COLO829 (cell line): Measurements from ENCODE around the gene ZNF217.
"Not testable (repeated sequence)": the region's sequence is repeated elsewhere in the genome, so short reads cannot be mapped to it uniquely, and the experiment has no call there.

Source experiments
- DNase-seq: peaks from one replicate; pipeline ENCODE4 v3.0.0; 2012; ENCODE audit warnings: low spot score

The ZNF217 gene

GRCh38 chr20:53593466-53594007 lies at the start of gene ZNF217:
ZNF217 (minus strand) TSS chr20:53593839; CDS start chr20:53582826, 11,013 bp downstream.
- not testable (repeated sequence) for DNase-seq

DNA sequence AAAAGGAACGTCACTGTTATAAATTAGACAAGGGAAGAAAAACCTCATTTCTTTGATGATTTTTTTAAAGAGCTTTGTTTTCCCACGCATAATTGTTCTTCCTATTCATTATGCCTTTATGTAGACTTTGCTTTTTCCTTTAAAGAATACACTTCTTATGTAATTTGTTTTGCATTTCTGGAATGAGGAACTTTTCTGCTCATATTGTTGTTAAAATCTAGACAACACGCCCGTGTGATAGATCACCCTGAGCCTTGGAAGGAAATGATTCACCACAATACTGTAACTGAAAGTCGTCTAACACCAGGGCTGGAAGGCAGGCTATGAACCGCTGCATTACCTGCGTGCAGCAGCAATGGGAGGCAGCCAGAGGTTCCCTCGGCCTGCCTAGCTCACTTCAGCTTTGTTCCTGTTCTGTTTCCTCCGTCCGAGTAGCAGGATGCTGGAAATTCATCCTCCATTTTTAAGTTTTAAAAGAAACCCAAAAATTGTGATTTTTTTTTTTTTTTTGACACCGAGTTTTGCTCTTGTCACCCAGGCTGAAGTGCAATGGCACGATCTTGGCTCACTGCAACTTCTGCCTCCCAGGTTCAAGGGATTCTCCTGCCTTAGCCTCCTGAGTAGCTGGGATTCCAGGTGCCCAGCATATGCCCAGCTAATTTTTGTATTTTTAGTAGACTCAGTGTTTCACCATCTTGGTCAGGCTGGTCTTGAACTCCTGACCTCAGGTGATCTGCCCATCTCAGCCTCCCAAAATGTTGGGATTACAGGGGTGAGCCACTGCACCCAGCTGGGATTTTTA lies 49.6 kb upstream of the ZNF217 start:
- DNase-seq = peak; percentile 54

DNA sequence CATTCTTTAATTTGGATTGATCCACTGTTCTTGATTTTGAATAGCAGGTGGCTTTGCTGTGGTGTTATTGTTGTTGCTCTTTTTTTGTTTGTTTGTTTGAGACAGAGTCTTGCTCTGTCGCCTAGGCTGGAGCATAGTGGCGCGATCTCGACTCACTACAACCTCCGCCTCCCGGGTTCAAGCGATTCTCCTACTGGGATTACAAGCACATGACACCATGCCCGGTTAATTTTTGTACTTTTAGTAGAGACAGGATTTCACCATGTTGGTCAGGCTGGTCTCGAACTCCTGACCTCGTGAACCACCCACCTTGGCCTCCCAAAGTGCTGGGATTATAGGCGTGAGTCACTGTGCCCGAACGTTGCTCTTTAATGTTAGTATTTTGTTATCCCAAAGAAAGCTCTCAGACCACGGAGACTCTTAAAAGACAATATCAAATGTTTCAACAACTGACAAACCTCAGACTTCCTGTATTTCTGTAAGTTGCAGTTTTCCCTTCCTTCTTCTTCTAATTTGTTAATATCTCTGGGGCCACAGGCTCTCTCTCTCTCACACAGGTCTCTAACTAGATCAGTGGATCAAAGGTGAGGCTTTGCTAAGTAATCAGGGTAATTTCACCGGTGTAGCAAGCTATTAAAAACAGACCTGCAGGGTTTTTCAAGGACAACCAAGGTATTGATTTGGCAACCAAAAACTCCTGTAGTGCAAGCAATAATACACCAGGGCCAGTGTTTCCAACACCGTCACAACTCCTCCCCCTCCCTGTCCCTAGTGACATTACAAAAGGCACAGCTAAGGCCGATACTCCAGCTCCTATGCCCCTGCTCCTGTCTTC lies 48.8 kb upstream of the ZNF217 start:
- DNase-seq = peak; percentile 53

DNA sequence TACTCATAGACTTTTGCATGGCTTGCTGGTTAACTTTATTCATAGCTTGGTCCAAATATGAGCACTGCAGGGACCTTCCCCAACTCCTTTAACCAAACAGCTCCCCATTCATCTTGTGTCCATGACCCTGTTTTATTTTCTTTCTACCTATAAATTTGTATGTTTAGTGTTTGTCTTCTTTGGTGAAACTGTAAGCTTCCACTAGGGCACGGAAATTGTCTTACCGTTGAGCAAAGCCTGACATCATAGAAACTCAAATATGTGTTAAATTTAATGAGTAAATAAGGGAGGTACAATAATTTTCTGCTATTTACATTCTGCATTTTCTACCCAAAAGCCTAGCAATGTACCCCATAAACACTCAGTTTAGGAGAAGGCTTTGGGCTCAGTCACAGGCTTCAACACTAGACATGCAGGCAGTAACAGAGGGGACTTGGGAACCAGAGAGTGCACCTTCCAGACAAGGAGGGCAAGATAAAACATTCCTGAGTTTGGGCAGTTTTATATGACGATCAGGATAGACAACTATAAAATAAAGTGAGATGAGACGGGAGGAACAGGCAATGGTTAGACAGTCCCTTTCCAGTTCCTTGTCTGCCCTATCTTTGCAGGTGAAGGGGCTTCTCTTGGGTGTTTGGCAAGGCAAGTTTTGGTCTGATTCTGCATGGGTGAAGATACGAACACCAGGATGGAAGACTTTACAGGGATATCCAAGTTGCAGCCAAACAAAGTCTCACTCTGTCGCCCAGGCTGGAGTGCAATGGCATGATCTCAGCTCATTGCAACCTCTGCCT lies 46.2 kb upstream of the ZNF217 start:
- DNase-seq = no peak

DNA sequence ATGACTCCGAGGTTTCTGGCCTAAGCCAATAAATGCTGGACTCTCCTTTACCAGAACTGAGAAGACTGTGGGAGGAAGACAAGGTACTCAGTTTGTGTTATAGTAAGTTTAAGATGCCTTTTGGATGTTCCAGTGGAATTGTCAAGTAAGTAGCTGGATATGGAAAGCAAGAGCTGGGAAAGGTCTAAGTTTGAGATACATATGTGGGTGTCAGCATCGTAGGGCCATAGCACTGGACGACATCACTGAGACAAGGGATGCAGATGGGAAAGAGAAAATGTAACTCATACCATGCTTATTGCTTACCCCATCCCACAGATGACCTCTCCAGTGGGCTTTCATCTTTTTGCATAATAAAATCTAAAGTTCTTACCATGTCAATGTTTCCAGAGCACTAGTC lies 45.5 kb upstream of the ZNF217 start:
- DNase-seq = no peak

DNA sequence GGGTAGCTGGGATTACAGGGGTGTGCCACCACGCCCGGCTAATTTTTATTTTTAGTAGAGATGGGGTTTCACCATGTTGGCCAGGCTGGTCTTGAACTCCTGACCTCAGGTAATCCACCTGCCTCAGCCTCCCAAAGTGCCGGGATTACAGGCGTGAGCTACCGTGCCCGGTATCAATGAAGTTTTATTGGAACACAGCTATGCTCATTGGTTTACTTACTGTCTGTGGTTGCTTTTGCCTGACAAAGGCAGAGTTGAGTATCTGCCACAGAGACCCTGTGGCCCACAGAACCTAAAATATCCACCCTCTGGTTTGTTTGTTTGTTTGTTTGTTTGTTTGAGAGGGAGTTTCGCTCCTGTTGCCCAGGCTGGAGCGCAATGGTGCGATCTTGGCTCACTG lies 43.7 kb upstream of the ZNF217 start:
- not testable (repeated sequence) for DNase-seq

DNA sequence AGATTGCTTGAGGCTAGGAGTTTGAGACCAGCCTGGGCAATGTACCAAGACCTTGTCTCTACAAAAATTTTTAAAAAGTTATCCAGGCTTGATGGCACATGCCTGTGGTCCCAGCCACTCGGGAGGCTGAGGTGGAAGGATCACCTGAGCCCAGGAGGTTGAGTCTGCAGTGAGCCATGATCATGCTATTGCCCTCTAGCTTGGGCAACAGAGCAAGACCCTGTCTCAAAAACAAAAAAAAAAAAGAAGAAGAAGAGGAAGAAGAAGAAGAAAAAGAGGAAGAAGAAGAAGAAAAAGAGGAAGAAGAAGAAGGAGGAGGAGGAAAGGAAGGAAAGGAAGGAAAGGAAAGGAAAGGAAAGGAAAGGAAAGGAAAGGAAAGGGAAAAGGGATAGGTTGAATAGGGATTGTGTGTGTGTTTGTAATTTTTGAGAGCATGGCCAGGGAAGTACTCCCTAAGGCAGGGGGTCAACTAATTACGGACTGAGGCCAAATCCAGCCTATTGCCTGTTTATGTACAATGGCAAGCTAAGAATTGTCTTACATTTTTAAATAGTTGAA lies 43.0 kb upstream of the ZNF217 start:
- DNase-seq = no peak

GRCh38 chr20:53635221-53635620 lies 41.6 kb upstream of the ZNF217 start:
- no peak for DNase-seq

- no peak for DNase-seq
These were observed 38.4 kb upstream of the ZNF217 start for GRCh38 chr20:53631909-53632662.

DNA sequence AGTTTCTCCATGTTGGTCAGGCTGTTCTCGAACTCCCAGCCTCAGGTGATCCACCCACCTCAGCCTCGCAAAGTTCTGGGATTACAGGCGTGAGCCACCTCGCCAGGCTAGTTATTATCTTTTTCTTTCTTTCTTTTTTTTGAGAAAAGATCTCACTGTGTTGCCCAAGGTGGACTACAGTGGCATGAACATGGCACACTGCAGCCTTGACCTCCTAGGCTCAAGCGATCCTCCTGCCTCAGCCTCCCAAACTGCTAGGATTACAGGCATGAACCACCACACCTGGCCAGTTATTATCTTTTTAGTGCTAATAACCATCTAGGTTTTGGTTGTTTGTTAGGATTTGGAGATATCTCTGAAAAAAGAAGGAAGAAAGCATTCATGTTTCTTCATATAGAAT lies 35.8 kb upstream of the ZNF217 start:
- DNase-seq = no peak

DNA sequence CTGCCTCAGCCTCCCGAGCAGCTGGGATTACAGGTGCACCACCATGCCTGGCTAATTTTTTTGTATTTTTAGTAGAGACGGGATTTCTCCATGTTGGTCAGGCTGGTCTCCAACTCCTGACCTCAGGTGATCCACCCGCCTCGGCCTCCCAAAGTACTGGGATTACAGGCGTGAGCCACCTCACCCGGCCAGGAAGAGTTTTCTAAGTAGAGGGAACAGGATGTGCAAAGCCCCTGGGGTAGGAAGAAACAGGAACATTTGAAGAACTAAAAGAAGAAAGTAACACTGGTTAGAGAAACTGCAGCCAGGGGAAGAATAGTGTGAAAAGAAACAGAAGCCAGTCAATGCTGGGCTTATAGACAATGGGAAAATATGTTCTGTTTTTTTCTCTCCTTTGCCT lies 35.1 kb upstream of the ZNF217 start:
- not testable (repeated sequence) for DNase-seq

DNA sequence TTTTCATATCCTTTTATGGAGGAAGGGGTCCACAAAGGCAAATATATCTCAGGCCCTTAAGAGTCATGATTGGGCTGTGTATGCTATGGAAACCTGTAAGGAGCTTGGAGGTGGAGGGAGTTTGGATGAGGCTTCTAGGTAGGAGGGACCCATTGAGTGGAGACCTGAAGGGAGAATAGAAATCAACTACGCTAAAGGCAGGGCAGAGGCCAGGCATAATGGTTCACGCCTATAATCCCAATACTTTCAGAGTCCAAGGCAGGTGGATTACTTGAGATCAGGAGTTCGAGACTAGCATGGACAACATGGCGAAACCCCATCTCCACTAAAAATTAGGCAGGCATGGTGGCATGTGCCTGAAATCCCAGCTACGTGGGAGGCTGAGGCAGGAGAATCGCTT lies 34.4 kb upstream of the ZNF217 start:
- no peak for DNase-seq

DNA sequence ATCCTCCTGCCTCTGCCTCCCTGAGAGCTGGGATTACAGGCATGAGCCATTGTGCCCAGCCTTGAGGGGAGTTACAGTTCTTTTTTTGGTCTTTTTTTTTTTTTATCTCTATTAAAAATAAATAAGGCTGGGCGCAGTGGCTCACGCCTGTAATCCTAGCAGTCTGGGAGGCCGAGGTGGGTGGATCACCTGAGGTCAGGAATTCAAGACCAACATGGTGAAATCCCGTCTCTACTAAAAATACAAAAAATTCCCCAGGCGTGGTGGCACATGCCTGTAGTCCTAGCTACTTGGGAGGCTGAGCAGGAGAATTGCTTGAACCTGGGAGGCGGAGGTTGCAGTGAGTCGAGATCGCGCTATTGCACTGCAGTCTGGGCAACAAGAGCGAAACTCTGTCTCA lies 33.4 kb upstream of the ZNF217 start:
- not testable (repeated sequence) for DNase-seq

GRCh38 chr20:53626584-53626983 lies 32.9 kb upstream of the ZNF217 start:
- no peak for DNase-seq

- DNase-seq = no peak
These were observed 31.9 kb upstream of the ZNF217 start for GRCh38 chr20:53625311-53626129.

DNA sequence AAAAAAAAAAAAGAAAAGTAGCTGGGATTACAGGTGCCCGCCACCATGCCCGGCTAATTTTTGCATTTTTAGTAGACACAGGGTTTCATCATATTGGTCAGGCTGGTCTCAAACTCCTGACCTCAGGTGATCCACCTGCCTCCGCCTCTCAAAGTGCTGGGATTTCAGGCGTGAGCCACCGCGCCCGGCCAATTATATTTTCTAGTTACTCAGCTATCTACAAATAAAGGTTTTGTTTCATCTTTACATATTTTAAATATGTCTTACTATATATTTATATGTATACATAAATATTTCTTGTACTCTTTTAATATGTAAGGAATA lies 31.2 kb upstream of the ZNF217 start:
- not testable (repeated sequence) for DNase-seq

DNA sequence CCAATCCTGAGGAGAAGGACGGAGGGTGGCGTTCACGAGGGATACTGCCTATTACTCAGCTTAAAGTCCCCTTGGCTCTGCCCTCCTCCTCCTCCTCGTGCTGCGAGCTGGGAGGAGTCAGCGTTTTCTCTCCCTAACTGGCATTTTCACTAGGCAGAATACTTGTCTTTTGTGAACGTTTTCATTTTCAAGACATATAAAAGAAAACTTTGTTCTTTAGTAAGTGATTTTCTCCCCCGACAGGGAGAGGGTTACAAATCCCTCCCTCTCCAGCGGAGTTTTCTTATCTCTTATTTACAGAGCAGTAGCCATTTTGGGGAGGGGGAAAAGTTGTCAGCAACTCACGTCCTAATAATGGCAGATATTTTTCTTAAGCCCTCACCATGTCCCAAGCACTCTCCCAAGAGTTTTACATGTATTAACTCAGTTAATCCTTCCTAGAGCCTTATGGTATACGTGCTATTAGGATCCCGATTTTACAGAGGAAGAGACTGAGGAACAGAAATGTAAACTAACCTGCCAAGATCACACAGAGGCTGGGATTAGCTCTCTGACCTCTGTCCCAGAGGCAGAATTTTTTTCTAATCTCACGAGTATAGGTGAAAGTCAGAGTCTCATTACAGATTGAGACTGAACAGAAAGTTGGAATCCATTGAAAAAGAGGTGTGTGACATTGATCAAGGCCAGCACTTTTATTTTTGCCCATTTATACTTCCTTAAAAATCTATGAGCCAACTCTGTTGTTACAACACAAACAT lies 30.0 kb upstream of the ZNF217 start:
- peak; percentile 84 for DNase-seq

GRCh38 chr20:53623134-53623453 lies 29.5 kb upstream of the ZNF217 start:
- DNase-seq = no peak

DNA sequence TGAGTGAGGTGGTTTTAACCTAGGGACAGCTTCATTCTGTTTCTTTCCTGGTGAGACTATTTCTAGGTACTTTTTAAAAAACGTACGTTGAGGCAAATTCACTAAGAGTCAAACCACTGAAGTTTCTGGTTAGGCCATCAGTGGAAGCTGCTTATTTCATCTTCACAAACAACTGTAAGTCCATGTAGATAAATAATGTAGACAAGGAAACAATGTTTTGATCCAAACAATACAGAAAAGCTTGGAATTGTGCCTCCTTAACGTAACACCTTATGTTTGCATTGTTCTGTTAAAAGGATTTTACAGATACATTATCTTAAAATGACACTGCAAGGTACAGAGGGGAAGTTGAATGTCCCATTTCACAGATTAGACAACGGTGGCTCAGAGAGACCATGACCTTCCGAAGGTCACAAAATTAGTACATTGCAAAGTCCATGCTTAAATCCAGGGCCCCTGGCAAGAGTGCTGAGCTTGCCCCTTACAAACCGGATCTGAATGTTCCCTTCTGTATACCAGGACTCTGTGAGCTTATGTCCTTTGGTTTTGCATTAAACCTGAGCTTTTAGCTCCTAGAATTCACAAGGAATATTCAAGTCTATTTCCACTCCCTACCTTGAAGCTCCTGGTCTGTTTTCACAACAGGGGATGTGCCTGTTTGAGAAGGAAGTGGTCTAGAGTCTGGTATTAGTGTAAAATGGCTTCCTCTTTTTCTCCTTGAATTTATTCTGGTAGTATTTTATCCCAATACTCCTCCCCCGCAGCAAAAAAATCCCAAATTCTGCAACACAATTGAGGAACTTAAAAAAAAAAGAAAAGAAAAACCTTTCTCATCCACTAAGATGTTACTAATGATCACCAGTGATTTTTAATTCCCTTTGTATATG lies 28.9 kb upstream of the ZNF217 start:
- no peak for DNase-seq
